Globus pallidus (tissue), 1 donor: ENCODE measurements around the gene DISC1.
"Not testable (repeated sequence)": the region's sequence is repeated elsewhere in the genome, so short reads cannot be mapped to it uniquely, and the experiment has no call there.

Experiments
- DNase-seq: peaks from one replicate; pipeline ENCODE4 v3.0.0-alpha.2; 2015; ENCODE audit warnings: low spot score

DISC1 gene

GRCh38 chr1:231626535-231626950 is at the start of gene DISC1:
Gene DISC1 (plus strand): TSS chr1:231626790. CDS start chr1:231626868, 78 bp downstream.
- DNase-seq = peak; percentile 83

GRCh38 chr1:231576804-231577718 is 49.5 kb upstream of the DISC1 start:
- no peak for DNase-seq

GRCh38 chr1:231580874-231581273 is 45.7 kb upstream of the DISC1 start:
- DNase-seq = no peak

- no peak for DNase-seq
Observed at GRCh38 chr1:231581859-231582258, 44.7 kb upstream of the DISC1 start.

GRCh38 chr1:231583376-231583775 is 43.2 kb upstream of the DISC1 start:
- DNase-seq = no peak

- peak; percentile 49 for DNase-seq
Observed at GRCh38 chr1:231584117-231584516, 42.5 kb upstream of the DISC1 start.

GRCh38 chr1:231584921-231585320 is 41.7 kb upstream of the DISC1 start:
- no peak for DNase-seq

GRCh38 chr1:231590453-231591198 is 36.0 kb upstream of the DISC1 start:
- peak; percentile 64 for DNase-seq

GRCh38 chr1:231591466-231591865 is 35.1 kb upstream of the DISC1 start:
- DNase-seq = no peak

GRCh38 chr1:231592809-231593208 is 33.8 kb upstream of the DISC1 start:
- DNase-seq = no peak

- DNase-seq = not testable (repeated sequence)
Observed at GRCh38 chr1:231593264-231593663, 33.3 kb upstream of the DISC1 start.

- DNase-seq = no peak
Observed at GRCh38 chr1:231594123-231594522, 32.5 kb upstream of the DISC1 start.

- DNase-seq = no peak
Observed at GRCh38 chr1:231594749-231595148, 31.8 kb upstream of the DISC1 start.

- no peak for DNase-seq
Observed at GRCh38 chr1:231596337-231596791, 30.2 kb upstream of the DISC1 start.

- DNase-seq = no peak
Observed at GRCh38 chr1:231597971-231598370, 28.6 kb upstream of the DISC1 start.

GRCh38 chr1:231600458-231600976 is 26.1 kb upstream of the DISC1 start:
- no peak for DNase-seq

GRCh38 chr1:231601824-231602672 is 24.5 kb upstream of the DISC1 start:
- no peak for DNase-seq

- DNase-seq = no peak
Observed at GRCh38 chr1:231602673-231602984, 24.0 kb upstream of the DISC1 start.

- peak; percentile 69 for DNase-seq
Observed at GRCh38 chr1:231603598-231604275, 22.9 kb upstream of the DISC1 start.

GRCh38 chr1:231604276-231604621 is 22.3 kb upstream of the DISC1 start:
- no peak for DNase-seq
